G401 (cell line): ENCODE data around the gene AKAP13. TPM values are rescaled to one million over a fixed set of nuclear protein-coding genes. Genes with fewer than 3 reads are reported as not detected.
A peak's percentile ranks its signal among the peaks of the same experiment; 100 is the strongest.
"Not testable (repeated sequence)": the region's sequence is repeated elsewhere in the genome, so short reads cannot be mapped to it uniquely, and the experiment has no call there.

Experiments used
- DNase-seq: peaks from one replicate; pipeline ENCODE4 v3.0.0-alpha.2; 2015; ENCODE audit warnings: low spot score
- in situ Hi-C: cut with HindIII; loops from 2 replicates; pipeline ENCODE4 v1.10.0; 2016; ENCODE audit warnings: low sequenced_read_pairs, mixed read lengths
- total RNA-seq: library from RNA; depleted of rRNA; stranded (reverse); fragments of >200 nt; shearing (Covaris generic); gene quantifications from 2 replicates; pipeline ENCODE4 v1.2.3, GENCODE V29; 2014

AKAP13 gene
- total RNA-seq, 1 experiment from 2014 or later: 39.2 TPM

DNA sequence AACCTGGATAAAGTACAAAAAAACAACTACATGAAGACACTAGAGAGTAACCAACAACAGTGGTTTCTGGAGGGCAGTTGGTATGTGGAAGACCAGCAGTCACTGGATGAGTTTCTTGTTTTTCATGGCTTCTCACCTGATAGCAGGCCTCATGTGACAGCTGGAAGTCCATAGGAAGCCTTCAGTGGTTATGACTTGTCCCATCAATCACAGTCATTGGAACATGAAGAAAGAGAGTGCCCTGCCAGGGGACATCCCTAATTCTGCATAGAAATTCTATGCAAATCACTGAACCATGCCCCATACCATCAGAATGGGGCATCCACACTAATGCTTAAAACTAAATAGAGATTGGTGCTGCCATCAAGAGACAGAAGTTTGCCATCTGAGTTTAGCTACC lies 81.6 kb downstream of the AKAP13 start:
- no peak for DNase-seq
- in situ Hi-C loops: no loop called here

DNA sequence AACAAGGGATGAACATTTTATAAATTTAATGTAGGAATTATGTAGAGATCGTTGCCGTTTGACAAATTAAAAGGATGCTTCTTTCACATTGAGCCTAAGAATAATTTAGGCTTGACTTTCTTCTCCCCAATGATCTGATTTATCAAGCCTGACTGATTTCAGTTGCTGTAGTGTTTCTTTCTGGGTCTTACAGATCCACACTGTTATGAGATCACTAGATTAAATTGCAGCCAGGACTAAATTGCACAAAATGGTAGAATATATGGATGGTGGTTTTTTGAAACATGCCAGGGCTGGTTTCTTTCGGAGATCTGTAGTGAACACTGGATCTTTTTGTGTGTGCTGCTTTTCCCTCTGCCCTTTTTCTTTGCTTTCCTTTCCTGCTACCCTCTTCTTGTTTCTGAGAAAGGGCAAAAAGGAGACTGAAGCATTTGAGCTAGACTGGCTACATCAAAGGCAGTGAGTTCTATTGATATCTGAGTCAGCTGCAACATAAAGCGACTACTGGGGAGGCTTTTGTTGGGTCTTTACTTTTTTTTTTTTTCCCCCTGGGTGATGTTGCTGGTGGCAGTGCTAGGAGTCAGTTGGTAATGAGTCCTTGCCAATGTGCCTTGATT lies 83.0 kb downstream of the AKAP13 start:
- in situ Hi-C loops: no loop called here

DNA sequence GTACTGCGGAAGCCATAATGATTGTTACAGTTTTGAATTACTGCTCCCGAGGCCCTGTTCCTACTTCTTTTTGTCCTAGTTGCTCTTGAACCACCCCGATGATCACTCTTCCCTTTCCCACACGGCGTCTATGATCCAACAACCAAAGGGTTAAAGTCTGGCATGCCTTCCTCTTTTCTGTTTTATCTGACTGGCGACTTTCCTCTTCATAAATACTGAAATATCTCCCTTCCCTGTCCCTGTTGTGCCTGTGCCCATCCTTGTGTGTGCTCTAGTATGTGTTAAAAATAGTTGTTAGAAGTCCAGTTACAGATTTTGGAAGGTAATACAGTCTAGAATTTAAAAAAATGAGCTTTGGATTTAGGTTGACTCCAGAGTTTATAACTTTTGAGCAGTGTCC lies 83.6 kb downstream of the AKAP13 start:
- in situ Hi-C loops: no loop called here
- no peak for DNase-seq

More for the DNA sequence above, 83.0 kb downstream of the AKAP13 start:
- DNase-seq: no peak

DNA sequence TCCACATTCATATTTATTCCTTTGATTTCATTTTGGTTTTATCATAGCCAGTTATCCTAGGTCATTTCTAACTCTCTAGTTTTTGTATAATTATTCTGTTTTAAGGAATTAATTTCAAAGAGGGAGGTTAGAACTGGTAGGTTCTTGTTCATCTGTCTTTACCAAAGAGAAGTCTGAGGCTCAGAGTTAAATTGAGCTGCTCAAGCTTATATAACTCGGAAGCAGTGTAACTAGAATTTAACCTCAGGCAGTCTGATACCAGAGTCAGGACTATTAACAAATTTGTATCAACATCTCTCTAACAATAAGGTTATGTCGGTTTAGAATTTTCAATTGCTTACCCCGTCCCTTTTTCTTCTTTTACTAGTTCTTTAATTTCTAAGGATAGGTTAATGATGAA lies 84.1 kb downstream of the AKAP13 start:
- in situ Hi-C loops: no loop called here
- no peak for DNase-seq

DNA sequence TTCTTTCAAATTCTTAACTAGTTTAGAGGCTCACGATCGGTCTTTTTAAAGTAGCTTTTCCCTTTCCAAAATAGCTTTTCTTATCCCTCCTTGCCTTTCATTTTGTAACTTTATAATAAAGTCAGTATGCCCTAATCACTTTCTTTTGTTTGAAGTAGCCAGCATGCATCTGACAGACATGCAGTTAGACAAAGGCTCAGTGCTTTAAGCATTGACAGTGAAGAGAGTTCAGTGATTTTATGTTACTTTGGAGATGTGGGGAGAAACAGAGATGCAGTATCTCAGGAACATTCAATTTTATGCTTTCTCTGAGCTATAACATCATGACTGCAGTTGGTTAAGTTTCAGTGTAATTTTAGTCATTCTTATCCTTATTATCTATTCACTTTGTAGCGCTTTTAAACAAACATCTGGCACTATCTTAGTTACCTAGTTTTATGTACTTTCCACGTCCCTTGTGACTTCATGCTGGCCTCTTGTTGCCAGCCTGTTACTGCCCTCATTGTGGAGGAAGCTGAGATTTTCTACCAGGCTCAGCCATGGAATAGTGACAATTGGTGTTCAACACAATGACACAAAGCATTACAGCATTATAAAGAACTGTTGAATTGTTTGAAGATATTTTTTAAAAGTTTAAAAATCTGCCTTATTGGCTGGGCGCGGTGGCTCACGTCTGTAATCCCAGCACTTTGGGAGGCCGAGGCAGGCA lies 90.3 kb downstream of the AKAP13 start:
- no peak for DNase-seq
- in situ Hi-C loops: no loop called here

DNA sequence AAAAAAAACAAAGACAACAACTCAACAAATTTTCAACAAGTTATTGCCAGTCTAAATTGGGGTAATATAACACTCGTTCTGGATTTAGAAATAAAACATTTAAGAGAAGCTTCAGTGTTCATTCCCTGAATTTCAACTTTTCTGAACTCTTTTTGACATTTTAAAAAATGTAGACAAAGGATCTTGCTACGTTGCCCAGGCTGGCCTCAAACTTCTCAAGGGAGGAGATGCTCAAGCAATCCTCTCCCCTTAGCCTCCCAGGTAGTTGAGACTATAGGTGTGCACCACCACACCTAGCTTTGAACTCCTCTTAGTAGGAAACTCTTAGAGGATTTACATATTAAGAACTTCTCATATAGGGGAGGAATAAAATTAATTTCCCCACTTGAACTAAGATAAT lies 91.9 kb downstream of the AKAP13 start:
- no peak for DNase-seq
- in situ Hi-C loops: no loop called here

DNA sequence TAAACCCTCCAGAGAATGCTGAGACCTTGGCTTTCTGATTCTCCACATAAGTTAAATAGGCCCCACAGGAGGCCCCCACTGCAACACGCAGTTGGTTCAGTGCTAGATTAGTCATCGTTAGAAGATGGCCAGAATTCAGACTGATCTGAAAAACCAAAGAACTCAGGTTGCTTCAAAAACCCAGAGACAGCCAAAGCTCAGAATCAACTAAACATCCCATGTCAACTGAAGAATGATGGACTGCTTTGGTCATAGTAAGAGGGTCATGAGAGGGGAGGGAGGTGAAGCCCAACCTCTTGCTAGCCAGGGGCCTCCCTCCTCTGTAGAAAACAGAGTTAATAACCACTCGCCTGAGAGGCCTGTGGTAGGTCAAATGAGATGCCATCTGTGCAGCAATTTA lies 93.1 kb downstream of the AKAP13 start:
- in situ Hi-C loops: no loop called here
- no peak for DNase-seq

DNA sequence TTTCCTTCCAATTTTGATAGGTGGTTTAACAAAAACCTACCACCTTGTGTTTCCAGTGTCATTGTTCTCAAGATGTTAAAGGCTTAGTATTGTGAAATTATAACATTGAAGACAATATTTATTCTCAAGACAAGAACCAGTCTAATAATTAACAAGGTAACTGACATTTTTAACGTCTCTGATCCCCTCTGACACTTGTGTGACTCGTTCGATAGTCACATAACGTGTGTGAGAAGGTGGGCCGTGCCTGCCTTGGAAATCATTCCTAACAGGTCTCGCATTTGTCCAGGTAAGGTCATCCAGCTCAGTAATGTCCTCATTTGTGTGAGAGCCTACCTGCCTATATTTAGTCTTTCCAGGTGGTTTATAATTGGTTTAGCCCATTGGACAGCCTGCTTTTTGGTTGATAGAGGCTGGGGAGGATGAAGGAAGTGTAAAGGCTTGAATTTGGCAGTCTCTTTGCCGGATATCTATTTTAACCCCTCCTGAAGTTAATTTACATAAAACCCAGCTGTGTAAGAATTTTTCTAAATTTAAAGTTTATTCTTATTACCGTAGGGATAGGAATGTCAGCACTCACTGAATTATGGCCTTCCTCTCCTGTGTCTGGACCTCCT lies 94.4 kb downstream of the AKAP13 start:
- DNase-seq: no peak
- in situ Hi-C loops: no loop called here

DNA sequence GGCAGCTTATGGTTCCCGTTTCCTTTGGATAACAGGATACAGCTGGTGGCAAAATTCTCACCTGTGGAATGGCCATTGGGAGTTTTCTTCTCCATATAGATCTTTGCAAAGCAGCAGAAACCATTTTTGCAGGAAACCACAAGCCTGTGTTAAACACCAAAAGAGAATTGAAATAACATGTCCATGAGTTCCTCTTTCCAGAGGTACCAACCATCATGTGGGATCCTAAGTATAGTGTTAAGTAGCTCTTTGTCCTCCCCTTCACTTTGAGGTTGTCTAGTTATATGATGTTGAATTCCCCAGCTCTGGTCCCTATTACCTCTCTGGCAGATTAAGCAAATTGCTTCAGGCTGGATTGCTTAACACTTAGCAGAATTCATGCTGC lies 94.9 kb downstream of the AKAP13 start:
- in situ Hi-C loops: no loop called here
- no peak for DNase-seq

DNA sequence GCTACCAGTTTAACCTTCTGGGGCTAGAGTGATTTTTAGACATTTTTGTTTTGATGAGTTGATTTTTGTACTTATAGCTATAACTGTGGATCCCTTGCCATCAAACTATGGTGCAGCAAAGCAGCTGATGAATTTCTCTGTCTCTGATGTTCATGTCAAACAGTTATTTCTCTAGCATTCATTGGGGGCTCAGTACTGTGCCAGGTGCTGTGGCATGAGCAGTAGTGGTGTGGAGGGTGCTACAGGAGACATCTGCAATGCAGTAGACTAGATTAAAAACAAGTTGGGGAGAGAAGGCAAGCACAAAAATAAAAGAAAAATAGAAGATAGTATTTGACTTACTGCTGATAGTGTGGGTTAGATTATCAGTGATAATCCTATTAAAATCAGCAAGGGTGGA lies 95.3 kb downstream of the AKAP13 start:
- in situ Hi-C loops: no loop called here
- DNase-seq: no peak

DNA sequence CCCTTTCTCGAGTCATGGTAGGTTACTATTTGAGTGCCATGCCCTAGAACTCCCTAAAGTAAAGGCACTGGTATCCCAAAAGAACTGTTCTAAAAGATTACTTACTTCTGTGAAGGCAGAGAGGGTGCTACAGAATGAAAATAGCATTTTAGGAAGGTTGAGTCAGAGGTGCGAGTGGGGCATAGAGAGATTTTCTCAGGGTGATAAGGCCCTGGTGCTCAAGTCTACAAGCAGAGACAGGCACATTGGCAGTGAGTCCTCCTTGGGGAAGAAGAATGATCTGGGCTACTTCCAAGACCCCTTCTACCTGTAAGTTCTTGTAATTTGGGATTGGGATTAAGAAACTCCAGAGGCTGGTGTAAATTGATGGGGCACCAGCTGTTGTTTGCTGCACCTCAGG lies 96.7 kb downstream of the AKAP13 start:
- in situ Hi-C loops: no loop called here
- no peak for DNase-seq

DNA sequence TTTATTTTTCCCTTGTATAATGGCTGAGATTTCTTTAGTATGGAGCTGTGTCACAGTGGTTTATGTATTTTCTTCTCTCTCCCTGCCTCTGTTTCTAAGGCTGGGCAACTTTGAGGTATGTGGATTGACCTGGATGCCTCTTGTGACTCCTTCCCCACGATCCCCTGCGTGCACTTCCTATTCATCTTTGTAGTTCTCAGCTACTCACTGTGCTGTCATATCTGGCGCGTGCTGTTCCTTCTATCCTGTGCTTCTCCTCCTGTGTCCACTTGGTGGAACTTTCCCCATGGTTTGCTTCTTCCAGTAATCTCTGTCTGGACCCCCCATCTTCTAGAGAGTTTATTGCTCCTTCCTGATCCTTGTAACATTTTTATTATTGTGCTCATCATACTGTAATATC lies 97.3 kb downstream of the AKAP13 start:
- in situ Hi-C loops: no loop called here
- DNase-seq: no peak

DNA sequence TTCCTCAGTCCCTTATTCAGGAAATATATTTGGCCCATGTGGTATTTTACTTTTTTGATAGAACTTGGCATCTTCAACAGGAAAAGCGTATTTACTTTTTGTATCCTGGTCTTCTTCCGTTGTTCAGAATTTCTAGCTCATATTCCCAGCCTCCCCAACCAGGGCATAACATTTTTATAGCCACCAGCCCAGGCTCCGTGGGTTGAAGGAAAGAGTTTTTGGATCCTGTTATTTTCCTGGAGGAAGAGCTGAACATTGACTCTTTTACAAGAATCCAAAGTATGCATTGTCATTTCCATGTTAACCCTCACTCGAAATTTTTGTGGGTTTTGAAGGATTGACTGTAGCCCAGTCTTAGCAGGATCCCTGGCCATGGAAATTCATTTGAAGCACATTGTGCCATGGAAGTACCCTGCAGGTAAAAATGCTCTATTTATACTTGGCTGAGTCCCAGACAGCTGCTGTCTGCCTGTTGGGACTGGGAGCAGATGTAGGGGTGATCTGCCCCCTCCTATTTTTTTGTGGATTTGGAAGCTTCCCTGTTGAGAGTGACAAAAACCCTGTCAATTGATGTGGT lies 98.8 kb downstream of the AKAP13 start:
- DNase-seq: no peak
- in situ Hi-C loops: no loop called here

DNA sequence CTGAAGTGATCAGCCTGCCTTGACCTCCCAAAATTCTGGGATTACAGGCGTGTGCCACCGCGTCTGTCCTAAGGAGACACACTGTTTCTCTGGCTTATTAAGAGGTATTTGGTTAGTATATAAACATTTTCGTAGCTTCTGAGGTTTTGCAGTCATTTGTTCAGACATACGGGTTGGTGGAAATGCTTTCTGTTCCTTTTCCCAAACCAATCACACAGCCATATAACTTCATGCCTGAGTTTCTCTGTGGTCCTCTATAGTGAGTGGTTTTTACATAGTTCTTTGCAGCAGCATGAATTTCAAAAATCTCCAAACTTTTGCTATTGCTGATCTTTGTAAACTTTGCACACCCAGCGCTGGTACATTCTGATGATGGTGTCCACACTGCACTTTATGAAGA lies 100.5 kb downstream of the AKAP13 start:
- DNase-seq: no peak
- in situ Hi-C loops: no loop called here

DNA sequence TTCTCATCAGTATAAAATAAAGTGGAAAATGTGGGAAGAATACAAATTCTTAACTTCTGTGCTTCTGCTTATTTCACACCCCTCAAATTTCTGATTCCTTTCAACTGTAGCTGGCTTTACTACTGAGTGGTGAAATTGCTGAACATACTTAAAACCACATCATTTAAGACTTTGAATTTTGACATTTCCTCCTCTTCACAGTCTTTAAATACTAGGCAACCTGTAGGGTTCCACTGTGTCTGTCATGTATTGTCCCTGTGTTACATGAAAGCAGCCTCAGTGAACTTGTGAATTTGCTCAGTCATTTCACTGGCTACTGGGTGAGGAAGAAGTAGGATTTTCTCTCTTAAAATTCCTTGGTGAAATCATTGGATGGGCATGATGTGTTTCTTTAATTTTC lies 101.1 kb downstream of the AKAP13 start:
- DNase-seq, in situ Hi-C loops: not testable (repeated sequence)

DNA sequence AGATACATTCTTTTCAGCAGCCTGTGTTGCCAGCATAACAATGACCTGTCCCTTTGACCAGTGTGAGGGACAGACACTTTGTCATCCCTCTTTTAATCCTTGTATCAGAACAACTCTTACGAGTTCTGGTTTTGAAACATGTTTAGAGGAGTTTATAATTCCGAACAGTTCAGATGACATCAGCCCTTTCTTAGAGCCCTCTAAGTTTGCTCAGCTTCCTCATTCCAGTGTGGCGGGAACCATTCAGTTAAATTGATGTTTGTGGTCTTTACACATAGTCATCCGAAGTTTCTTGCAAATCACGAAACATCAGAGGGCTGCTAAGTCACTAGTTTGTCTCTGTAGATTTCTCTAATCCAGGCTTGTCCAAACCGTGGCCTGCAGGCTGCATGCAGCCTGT lies 102.5 kb downstream of the AKAP13 start:
- no peak for DNase-seq

DNA sequence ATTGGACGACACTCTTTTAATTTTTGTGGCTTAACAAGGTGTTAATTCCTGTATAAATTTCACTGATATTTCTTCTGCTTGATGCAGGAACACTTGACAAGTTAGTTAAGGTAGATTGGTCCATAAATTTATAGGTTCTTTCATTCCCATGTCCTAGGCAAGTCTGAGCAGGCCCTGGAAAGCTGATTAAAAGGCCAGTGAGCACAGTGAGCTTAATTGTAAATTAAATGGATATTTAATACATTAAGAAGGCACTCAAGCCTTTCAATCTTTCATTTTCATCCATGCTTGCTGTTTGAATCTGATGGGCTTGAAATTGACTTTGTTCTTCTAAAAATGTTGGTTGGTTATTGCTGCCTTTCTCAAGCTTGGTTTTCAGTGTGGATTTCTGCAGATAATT lies 103.6 kb downstream of the AKAP13 start:
- in situ Hi-C loops, DNase-seq: not testable (repeated sequence)

More for the DNA sequence above, 102.5 kb downstream of the AKAP13 start:
- in situ Hi-C loops: no loop called here

DNA sequence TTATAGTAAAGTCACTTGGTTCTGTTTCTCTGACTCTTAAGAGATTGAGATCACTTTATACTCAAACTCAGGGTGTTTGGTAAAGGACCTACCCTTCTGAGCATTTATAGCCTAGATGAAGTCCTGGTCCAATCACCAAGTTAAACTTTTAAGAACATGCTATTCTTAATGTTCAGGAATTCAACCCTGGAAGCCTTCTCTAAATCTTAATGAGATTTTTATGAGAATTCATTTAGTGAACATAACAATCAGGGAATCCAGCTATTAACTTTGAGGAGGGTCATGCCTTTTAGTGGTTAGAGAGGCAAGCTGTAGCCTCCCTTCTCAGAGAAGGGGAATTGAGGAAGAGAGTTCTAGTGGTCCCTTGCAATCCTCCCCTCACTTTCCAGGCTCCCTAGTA lies 104.5 kb downstream of the AKAP13 start:
- DNase-seq, in situ Hi-C loops: not testable (repeated sequence)

DNA sequence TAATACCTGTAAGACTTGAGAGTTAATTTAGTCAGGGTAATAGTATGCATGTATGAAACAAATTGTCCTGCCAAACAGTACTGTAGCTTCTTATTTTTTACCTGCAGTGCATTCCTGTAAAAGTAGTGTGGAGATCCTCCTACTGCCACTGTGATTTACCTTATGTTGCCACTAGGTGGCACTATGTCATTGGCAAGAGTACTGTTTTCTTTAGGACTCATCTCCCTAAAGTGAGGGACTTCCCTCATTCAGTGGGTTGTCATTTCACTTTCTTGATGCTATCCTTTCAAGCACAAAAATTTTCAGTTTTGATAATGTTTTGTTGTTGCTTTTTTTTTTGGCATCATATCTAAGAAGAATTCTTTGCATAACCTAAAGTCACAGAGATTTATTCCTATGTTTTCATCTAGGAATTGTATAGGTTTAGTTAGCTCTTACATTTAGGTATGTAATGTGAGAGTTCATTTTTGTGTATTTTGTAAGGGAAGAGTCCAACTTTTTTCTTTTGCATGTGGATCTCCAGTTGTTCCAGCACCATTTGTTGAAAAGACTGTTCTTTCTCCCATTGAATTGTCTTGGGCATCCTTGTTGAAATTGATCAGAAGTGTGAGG lies 105.7 kb downstream of the AKAP13 start:
- DNase-seq: peak; percentile 76
- in situ Hi-C loops: no loop called here

DNA sequence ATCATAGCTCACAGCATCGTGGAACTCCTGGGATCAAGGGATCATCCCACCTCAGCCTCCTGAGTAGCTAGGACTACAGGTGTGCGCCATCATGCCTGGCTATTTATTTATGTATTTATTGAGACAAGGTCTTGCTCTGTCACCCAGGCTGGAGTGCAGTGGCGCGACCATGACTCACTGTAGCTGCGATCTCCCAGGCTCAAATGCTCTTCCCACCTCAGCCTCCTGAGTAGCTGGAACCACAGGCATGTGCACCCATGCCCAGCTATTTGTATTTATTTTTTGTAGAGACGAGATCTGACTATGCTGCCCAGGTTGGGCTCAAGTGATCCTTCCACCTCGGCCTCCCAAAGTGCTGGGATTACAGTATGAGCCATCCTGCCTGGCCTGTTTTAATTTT lies 107.4 kb downstream of the AKAP13 start:
- DNase-seq, in situ Hi-C loops: not testable (repeated sequence)
